Stomach (tissue), 9 donors: ENCODE results near the gene BSN. TPM values are rescaled to one million over a fixed set of nuclear protein-coding genes. Genes with fewer than 3 reads are reported as not detected.

Source experiments
- DNase-seq, 2 donors: peaks; one replicate each; pipeline versions ENCODE4 v3.0.0 to v3.0.0-alpha.2; 2013 to 2019
- H3K27ac ChIP-seq, 5 donors: fragments of 200-600 bp in 4 of 5; sonication (generic) in 4 of 5; one replicate each; pipeline ENCODE4 v1.5.1; 2013 to 2019; ENCODE audit warnings: mild to moderate bottlenecking in 1 of 5, moderate library complexity in 1 of 5
- H3K27me3 ChIP-seq, 3 donors: fragments of 200-600 bp; sonication (generic); one replicate each; pipeline ENCODE4 v1.5.1; 2017 to 2019; ENCODE audit warnings: mixed run types in 1 of 3
- H3K36me3 ChIP-seq, 4 donors: fragments of 200-600 bp; sonication (generic); 1 replicate in 3 of 4; 2 replicates in 1 of 4; pipeline ENCODE4 v1.5.1; 2016 to 2019
- H3K4me1 ChIP-seq, 4 donors: fragments of 200-600 bp; sonication (generic); one replicate each; pipeline ENCODE4 v1.5.1; 2016 to 2019
- H3K4me3 ChIP-seq, 4 donors: fragments of 200-600 bp; sonication (generic) in 3 of 4; one replicate each; pipeline ENCODE4 v1.5.1; 2016 to 2019; ENCODE audit warnings: mild to moderate bottlenecking in 1 of 4
- H3K9me3 ChIP-seq, 4 donors: fragments of 200-600 bp; sonication (generic); one replicate each; pipeline ENCODE4 v1.5.1; 2016 to 2019
- CTCF ChIP-seq, 7 experiments: fragments of 450-650 bp in 4 of 7; fragments of 200-600 bp in 3 of 7; sonication (generic) in 3 of 7; IDR thresholded peaks; one replicate each; pipeline ENCODE4 v1.5.1; 2016 to 2019; ENCODE audit warnings: antibody characterized with exemption in 7 of 7, control low read depth in 2 of 7, mild to moderate bottlenecking in 1 of 7
- EP300 ChIP-seq: sonication (generic); formaldehyde crosslinking; IDR thresholded peaks from one replicate; pipeline ENCODE4 v1.6.1; 2017; ENCODE audit warnings: antibody characterized with exemption
- POLR2A ChIP-seq, 4 donors: fragments of 450-650 bp; IDR thresholded peaks; one replicate each; pipeline ENCODE4 v1.6.1; 2016; ENCODE audit warnings: antibody characterized with exemption in 4 of 4, control low read depth in 2 of 4, mild to moderate bottlenecking in 1 of 4, moderate library complexity in 1 of 4
- POLR2AphosphoS5 ChIP-seq, 3 donors: sonication (generic); formaldehyde crosslinking; IDR thresholded peaks; one replicate each; pipeline ENCODE4 v1.6.1; 2016; ENCODE audit warnings: antibody characterized with exemption in 3 of 3
- WGBS, 5 donors: extraction: QIAGEN DNeasy Blood & Tissue Kit in 3 of 5; methylation state at CpG; one replicate each; pipeline versions ENCODE4 v1.1.5 to v1.1.7; 2013 to 2018; 5-methylcytosine and 5-hydroxymethylcytosine counted together
- intact Hi-C: fragments of 100-400 bp; cut with DNase I; formaldehyde crosslinking; loops from one replicate; pipeline ENCODE4 v1.15.1; 2023; ENCODE audit warnings: low total_unique reads
- polyA plus RNA-seq, 3 donors: library from polyadenylated mRNA; stranded (reverse); fragments of 200-250 nt; gene quantifications; one replicate each; pipeline ENCODE4 v1.2.3, GENCODE V29; 2013
- total RNA-seq, 5 donors: library from RNA; depleted of rRNA; stranded (reverse); fragments of >200 nt; gene quantifications; one replicate each; pipeline versions ENCODE4 v1.1.0 to v1.2.3, GENCODE V29; 2014 to 2016
- donor health status: healthy with polysubstance abuse.
- donor health status: Bipolar disorder and iron deficiency.
- donor health status: healthy.

BSN gene
- total and polyA plus RNA-seq, 8 donors: 0.03 to 4.5 (median 0.77) TPM; not detected in 2

DNA sequence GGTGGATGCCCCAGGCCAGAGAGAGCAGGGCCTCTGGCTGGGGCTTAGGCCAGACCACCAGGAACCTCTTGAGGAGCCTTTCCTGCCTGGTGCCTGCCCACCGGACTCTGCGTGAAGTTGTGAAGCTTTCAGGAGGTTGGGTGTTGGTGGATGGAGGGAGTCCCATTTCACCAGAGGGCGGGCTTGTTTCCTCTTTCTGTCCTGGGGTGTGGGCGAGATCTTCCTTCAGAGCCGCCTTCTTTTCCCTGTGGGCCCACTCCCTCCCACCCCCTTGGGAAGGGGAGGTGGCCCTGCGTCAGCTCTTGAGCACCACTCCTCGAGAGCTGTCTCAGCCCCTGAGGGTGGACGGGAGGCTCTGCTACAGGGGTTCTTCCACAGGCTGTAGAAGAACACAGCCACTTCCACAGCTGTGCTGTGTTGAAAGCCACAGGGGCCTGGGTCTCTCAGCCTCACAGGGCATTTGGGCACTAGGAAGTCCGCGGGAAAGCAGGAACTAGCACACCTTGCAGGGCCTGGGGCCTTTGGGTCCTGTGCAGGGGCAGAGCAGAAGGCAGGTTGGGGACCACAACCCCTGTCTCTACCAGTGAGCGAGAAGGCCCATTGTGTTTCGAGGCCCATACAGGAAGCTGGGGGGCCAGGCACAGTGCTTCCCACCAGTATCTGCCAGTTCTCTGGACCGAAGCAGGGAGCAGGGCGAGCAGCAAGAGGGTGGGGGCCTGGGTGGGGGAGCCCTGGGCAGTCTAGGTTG is 163.1 kb downstream of the BSN start:
- Histone ChIP-seq H3K4me3 (no peak overlapping the region), H3K36me3 (peaks cover 9 to 66% (median 48%) of the 10 kb centered on the region in 4 donors), H3K9me3 (no peaks in the 10 kb centered on the region), H3K27me3 (no peaks in the 10 kb centered on the region), H3K27ac (no peak overlapping the region), H3K4me1 (peaks cover 19 to 48% (median 39%) of the 10 kb centered on the region in 4 donors)
- 89 to 99% (median 91%) methylated on average over 12 to 14 of the region's 14 CpGs for WGBS, 5 donors
- intact Hi-C loops: loop anchor here (10.0 kb wide), 1 partner anchor 117 kb away; no protein-coding TSS in a partner anchor
- TF ChIP-seq POLR2AphosphoS5 (IDR thresholded peaks at IDR 0.05) (no peak), CTCF (IDR thresholded peaks at IDR 0.05) (no peak), EP300 (no peak)
- DNase-seq: no peak

DNA sequence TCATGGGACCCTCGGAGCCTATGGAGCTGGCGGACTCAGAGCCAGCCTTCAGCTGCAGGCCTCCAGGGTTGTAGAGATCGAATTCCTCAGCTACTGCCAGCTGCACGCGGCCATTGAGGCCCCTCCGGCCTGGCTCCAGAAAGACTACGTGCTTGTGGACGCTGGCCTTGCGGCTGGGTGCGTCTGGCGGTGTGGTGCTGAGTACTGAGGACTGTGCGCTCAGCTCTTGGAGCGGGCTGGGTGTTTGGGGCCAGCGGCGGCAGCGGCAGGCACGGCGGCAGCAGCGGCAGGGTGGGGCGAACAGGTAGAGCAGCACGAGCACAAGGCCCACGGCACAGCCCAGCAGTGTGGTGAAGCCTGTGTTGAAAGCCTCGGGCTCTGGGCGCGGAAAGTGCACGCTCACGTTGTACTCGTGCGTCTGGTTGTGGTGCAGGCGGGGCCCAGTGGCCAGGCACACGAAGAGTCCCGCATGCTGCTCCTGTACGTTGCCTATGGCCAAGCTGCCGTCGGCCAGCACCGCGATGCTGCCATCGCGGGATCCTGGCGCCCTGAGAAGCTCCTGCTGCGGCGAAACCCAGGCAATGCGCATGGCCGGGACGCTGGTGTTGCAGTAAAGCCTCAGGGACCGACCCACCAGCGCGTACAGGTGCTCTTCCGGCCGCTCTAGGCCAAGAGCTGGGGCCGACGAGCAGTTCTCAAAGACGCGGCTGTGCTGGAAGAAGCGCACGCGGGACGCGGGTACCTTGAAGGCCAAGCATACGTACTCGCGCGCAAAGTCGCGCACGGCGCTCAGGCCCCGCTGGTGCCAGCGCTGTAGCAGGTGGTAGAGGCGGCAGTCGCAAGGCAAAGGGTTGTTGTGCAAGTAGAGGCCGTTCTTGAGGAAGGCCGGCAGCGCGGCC is 163.9 kb downstream of the BSN start:
- Histone ChIP-seq H3K27ac (no peak overlapping the region), H3K4me1 (peaks cover 27 to 56% (median 47%) of the 10 kb centered on the region in 4 donors), H3K4me3 (peak overlapping the region in 3 of 4 donors; percentile 55 to 60 (median 59)), H3K9me3 (no peaks in the 10 kb centered on the region), H3K36me3 (peaks cover 9 to 62% (median 44%) of the 10 kb centered on the region in 4 donors), H3K27me3 (no peaks in the 10 kb centered on the region)
- intact Hi-C loops: loop anchor here (10.0 kb wide), 1 partner anchor 117 kb away; no protein-coding TSS in a partner anchor
- TF ChIP-seq EP300 (no peak), POLR2A (IDR thresholded peaks at IDR 0.05) (no peak), POLR2AphosphoS5 (IDR thresholded peaks at IDR 0.05) (no peak), CTCF (IDR thresholded peaks at IDR 0.05) (no peak)
- WGBS, 5 donors: 48 to 69% (median 49%) methylated on average over 52 to 75 of the region's 75 CpGs
- peak in 1 of 2 donors; percentile 60 for DNase-seq

GRCh38 chr3:49718858-49719213 is 164.6 kb downstream of the BSN start:
- Histone ChIP-seq H3K36me3 (peaks cover 9 to 58% (median 41%) of the 10 kb centered on the region in 4 donors), H3K9me3 (no peaks in the 10 kb centered on the region), H3K27ac (peak overlapping the region in 4 of 5 donors; percentile 69 to 79 (median 70)), H3K4me3 (peak overlapping the region; percentile 55 to 60 (median 58)), H3K27me3 (no peaks in the 10 kb centered on the region), H3K4me1 (peaks cover 27 to 58% (median 50%) of the 10 kb centered on the region in 4 donors)
- intact Hi-C loops: loop anchor here (10.0 kb wide), 1 partner anchor 116 kb away; no protein-coding TSS in a partner anchor
- DNase-seq: peak in 1 of 2 donors; percentile 57
- TF ChIP-seq POLR2A (IDR thresholded peaks at IDR 0.05) (no peak), CTCF (IDR thresholded peaks at IDR 0.05) (no peak), POLR2AphosphoS5 (IDR thresholded peaks at IDR 0.05) (no peak), EP300 (no peak)
- 6 to 10% (median 7%) methylated on average over 33 of the region's 33 CpGs; no CpG with 5 or more reads in 1 of the 5 donors for WGBS, 5 donors
